OCI-LY7 (cell line): ENCODE data around the gene COBLL1.

Experiments used
- CTCF ChIP-seq: fragments of 200-600 bp; sonication (generic); conservative IDR thresholded peaks from 2 replicates; pipeline ENCODE4 v1.5.1; 2014; ENCODE audit warnings: mild to moderate bottlenecking, antibody characterized with exemption, low read length, moderate library complexity, mixed read lengths
- EZH2phosphoT487 ChIP-seq: fragments of 200-600 bp; sonication (generic); IDR thresholded peaks from 2 replicates; pipeline ENCODE4 v1.6.1; 2018; ENCODE audit warnings: low read depth, borderline replicate concordance, mild to moderate bottlenecking, mixed run types, antibody characterized with exemption, low read length, moderate library complexity, mixed read lengths

GRCh38 chr2:164873210-164873908, 31.7 kb upstream of the COBLL1 start:
- no peak for TF ChIP-seq CTCF
- TF ChIP-seq EZH2phosphoT487, result no peak
